ENCODE results near the gene RNF222. TPM values are rescaled to one million over a fixed set of nuclear protein-coding genes. Genes with fewer than 3 reads are reported as not detected.
"Not testable (repeated sequence)": the region's sequence is repeated elsewhere in the genome, so short reads cannot be mapped to it uniquely, and the experiment has no call there.

RNF222 gene
- total and polyA plus RNA-seq, 8 donors: not detected

DNA sequence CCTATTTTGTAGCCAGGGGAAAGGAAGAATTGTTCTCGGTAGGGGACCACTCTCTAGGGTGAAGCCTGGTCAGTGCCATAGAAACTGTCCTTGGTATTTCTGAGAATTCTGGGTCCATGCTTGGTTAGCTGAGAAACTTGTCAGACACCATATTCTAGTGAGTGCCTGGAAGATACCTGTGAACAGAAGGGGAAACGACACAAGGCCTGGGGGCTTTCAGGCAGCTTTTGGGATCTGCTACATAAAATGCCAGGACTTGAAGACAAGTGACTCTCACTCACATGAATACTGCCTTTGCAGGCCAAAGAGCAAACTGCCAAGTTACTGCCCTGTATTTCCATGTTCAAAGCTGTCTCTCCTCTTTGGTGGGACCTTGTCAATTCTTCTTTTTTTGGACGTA is 39.7 kb downstream of the RNF222 start:
- TF ChIP-seq, protein P1, sequence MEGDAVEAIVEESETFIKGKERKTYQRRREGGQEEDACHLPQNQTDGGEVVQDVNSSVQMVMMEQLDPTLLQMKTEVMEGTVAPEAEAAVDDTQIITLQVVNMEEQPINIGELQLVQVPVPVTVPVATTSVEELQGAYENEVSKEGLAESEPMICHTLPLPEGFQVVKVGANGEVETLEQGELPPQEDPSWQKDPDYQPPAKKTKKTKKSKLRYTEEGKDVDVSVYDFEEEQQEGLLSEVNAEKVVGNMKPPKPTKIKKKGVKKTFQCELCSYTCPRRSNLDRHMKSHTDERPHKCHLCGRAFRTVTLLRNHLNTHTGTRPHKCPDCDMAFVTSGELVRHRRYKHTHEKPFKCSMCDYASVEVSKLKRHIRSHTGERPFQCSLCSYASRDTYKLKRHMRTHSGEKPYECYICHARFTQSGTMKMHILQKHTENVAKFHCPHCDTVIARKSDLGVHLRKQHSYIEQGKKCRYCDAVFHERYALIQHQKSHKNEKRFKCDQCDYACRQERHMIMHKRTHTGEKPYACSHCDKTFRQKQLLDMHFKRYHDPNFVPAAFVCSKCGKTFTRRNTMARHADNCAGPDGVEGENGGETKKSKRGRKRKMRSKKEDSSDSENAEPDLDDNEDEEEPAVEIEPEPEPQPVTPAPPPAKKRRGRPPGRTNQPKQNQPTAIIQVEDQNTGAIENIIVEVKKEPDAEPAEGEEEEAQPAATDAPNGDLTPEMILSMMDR (IDR thresholded peaks at IDR 0.05): no peak
- 92 to 93% methylated on average over 3 of the region's 3 CpGs for whole genome bisulfite sequencing, 2 donors
- Histone ChIP-seq H3K4me3 (no peak overlapping the region), H3K27me3 (no peaks in the 10 kb centered on the region), H3K36me3 (no peaks in the 10 kb centered on the region), H3K9me3 (no peaks in the 10 kb centered on the region), H3K4me1 (no peaks in the 10 kb centered on the region), H3K27ac (no peak overlapping the region)
- ATAC-seq: no peak
- DNase-seq: no peak
- FAIRE-seq: no peak
- intact Hi-C loops (cut with DNase I): no loop called here

DNA sequence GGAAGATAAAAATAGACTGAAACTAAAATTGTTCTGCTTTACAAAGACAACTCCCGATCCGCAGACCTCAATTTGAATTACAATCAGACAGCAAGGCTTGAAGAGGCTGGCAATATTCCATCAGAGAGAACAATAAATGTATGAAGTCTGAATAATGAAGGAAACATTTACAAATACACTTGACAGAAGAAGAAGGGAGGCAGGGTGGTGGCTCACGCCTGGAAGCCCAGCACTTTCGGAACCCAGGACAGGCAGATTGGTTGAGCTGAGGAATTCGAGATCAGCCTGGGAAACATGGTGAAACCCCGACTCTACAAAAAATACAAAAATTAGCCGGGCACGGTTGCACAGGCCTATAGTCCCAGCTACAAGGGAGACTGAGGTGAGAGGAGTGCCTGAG is 43.4 kb downstream of the RNF222 start:
- ATAC-seq (no peak), FAIRE-seq (no peak)
- H3K9me3 ChIP-seq: no peaks in the 10 kb centered on the region

DNA sequence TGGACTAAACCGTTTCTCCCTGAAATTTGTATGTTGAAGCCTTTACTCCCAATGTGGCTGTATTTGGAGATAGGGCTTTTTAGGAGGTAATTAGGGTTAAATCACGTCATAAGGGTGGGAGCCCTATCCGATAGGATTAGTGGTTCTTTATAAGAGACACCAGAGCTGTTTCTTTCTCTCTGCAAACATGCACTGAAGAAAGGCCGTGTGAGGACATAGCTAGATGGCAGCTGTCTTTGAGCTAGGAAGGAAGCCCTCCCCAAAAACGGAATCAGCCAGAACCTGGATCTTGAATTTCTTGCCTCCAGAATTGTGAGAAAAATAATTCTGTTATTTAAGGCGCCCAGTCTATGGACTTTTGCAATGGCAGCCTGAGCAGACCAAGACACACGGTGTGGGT is 43.9 kb downstream of the RNF222 start:
- TF ChIP-seq, protein P1 (IDR thresholded peaks at IDR 0.05): no peak
- FAIRE-seq: no peak
- Histone ChIP-seq H3K36me3 (no peaks in the 10 kb centered on the region), H3K9me3 (no peaks in the 10 kb centered on the region), H3K4me1 (no peaks in the 10 kb centered on the region), H3K27ac (no peak overlapping the region), H3K4me3 (no peak overlapping the region), H3K27me3 (no peaks in the 10 kb centered on the region)
- WGBS, 2 donors: 76 to 84% methylated on average over 7 of the region's 7 CpGs
- no peak for ATAC-seq
- no peak for DNase-seq
- intact Hi-C loops (cut with DNase I): no loop called here

More for the DNA sequence above, 43.4 kb downstream of the RNF222 start:
- H3K4me3 ChIP-seq: no peak overlapping the region
- intact Hi-C loops (cut with DNase I): no loop called here
- no peak for DNase-seq
- H3K27me3 ChIP-seq: no peaks in the 10 kb centered on the region
- no peak overlapping the region for H3K27ac ChIP-seq
- 74 to 77% methylated on average over 8 of the region's 8 CpGs for WGBS, 2 donors
- TF ChIP-seq, protein P1 (IDR thresholded peaks at IDR 0.05): no peak
- H3K36me3 ChIP-seq: no peaks in the 10 kb centered on the region
- H3K4me1 ChIP-seq: no peaks in the 10 kb centered on the region

GRCh38 chr17:8350339-8350738 is 47.3 kb downstream of the RNF222 start:
- Histone ChIP-seq H3K36me3 (no peaks in the 10 kb centered on the region), H3K4me3 (no peak overlapping the region), H3K4me1 (no peaks in the 10 kb centered on the region), H3K27me3 (no peaks in the 10 kb centered on the region), H3K27ac (no peak overlapping the region), H3K9me3 (no peaks in the 10 kb centered on the region)
- TF ChIP-seq, protein P1 (IDR thresholded peaks at IDR 0.05): no peak
- WGBS, 2 donors: 32 to 33% methylated on average over 7 of the region's 7 CpGs
- FAIRE-seq (no peak), ATAC-seq (peak in 1 of 4 donors; percentile 35), DNase-seq (no peak)
- intact Hi-C loops (cut with DNase I): no loop called here

DNA sequence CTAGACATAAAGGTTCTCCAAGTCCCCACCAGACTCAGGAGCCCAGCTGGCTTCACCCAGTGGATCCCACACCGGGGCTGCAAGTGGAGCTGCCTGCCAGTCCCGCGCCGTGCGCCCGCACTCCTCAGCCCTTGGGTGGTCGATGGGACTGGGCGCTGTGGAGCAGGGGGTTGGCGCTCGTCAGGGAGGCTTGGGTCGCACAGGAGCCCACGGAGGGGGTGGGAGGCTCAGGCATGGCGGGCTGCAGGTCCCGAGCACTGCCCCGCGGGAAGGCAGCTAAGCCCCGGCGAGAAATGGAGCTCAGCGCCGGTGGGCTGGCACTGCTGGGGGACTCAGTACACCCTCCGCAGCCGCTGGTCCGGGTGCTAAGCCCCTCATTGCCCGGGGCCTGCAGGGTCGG is 50.6 kb downstream of the RNF222 start:
- DNase-seq; H3K9me3 ChIP-seq; H3K4me3 ChIP-seq; H3K4me1 ChIP-seq; FAIRE-seq; H3K36me3 ChIP-seq; ATAC-seq; H3K27me3 ChIP-seq; intact Hi-C loops (cut with DNase I); H3K27ac ChIP-seq: not testable (repeated sequence)
- WGBS, 2 donors: 37 to 48% methylated on average over 23 to 25 of the region's 25 CpGs
